HCT116 (cell line): ENCODE data around the gene CALU. TPM values are rescaled to one million over a fixed set of nuclear protein-coding genes. Genes with fewer than 3 reads are reported as not detected.
A peak's percentile ranks its signal among the peaks of the same experiment; 100 is the strongest.

ENCODE experiments used
- ATAC-seq: fragments of 200-7000 bp; cut with Tn5 transposase; 2 replicates; pipeline ENCODE4 v1.9.1; 2020; ENCODE audit warnings: mild to moderate bottlenecking, moderate library complexity
- BruUV-seq: library from RNA; stranded (reverse); fragments of 400-500 nt; replicated peaks from 2 replicates; lab custom pipeline; 2021; lab: Mats Ljungman, UMichigan
- CTCF ChIA-PET: fragments of 300-600 bp; sonication (Branson Sonifier 250); formaldehyde crosslinking; loops from one replicate; lab custom pipeline; 2021; ENCODE audit warnings: antibody characterized with exemption; lab: Charles Lee
- POLR2A ChIA-PET: fragments of 300-600, 350-600 bp; sonication (Branson Sonifier 250); formaldehyde crosslinking; loops from one replicate; lab custom pipeline; 2021; ENCODE audit warnings: antibody characterized with exemption; lab: Charles Lee
- RAD21 ChIA-PET, 2 experiments: fragments of 300-600 bp; sonication (Branson Sonifier 250); formaldehyde crosslinking; loops; one replicate each; lab custom pipeline; 2023; ENCODE audit warnings: low total read pairs in 2 of 2; ENCODE audit not compliant: uncharacterized antibody in 2 of 2, unreplicated experiment in 2 of 2, low non-redundant PET in 1 of 2; lab: Charles Lee
- DNase-seq: peaks from one replicate; pipeline ENCODE4 v3.0.0-alpha.2; 2010; ENCODE audit warnings: low read depth, low spot score
- H2AFZ ChIP-seq: fragments of 200-600 bp; shearing (Covaris generic), sonication (generic); 2 replicates; pipeline ENCODE4 v1.6.1; 2017; ENCODE audit warnings: low read depth, mixed run types, mixed read lengths, antibody characterized with exemption, low read length; ENCODE audit not compliant: poor library complexity, severe bottlenecking
- H3K27ac ChIP-seq: 2 replicates; pipeline ENCODE4 v1.5.1; 2012; ENCODE audit warnings: low read depth, low read length
- H3K27me3 ChIP-seq: fragments of 200-600 bp; sonication (generic); 2 replicates; pipeline ENCODE4 v1.6.1; 2016; ENCODE audit warnings: mixed run types, low read length, mixed read lengths; ENCODE audit not compliant: insufficient read depth
- H3K36me3 ChIP-seq, 2 experiments: fragments of 200-500 bp in 1 of 2; fragments of 200-600 bp in 1 of 2; sonication (Bioruptor generic) in 1 of 2; sonication (generic) in 1 of 2; 2 replicates each; pipeline versions ENCODE4 v1.5.1 to v1.6.1; 2014 to 2016; ENCODE audit warnings: low read length in 2 of 2, inconsistent platforms in 1 of 2, mixed read lengths in 1 of 2, mixed run types in 1 of 2; ENCODE audit not compliant: insufficient read depth in 2 of 2, control insufficient read depth in 1 of 2
- H3K4me1 ChIP-seq, 2 experiments: fragments of 200-600 bp in 1 of 2; sonication (generic) in 1 of 2; 2 replicates each; pipeline versions ENCODE4 v1.5.1 to v1.6.1; 2012 to 2017; ENCODE audit warnings: low read length in 2 of 2, inconsistent platforms in 1 of 2, mild to moderate bottlenecking in 1 of 2, mixed read lengths in 1 of 2, mixed run types in 1 of 2, moderate library complexity in 1 of 2; ENCODE audit not compliant: insufficient read depth in 2 of 2, control insufficient read depth in 1 of 2
- H3K4me2 ChIP-seq: fragments of 200-600 bp; sonication (generic); 2 replicates; pipeline ENCODE4 v1.6.1; 2017; ENCODE audit warnings: mixed run types, low read length, mixed read lengths
- H3K4me3 ChIP-seq, 2 experiments: fragments of 200-600 bp in 1 of 2; sonication (generic) in 1 of 2; replicated peaks in 1 of 2; 2 replicates each; pipeline ENCODE4 v1.5.1; 2011 to 2016; ENCODE audit warnings: low read length in 2 of 2, control low read depth in 1 of 2, low read depth in 1 of 2, mild to moderate bottlenecking in 1 of 2, mixed read lengths in 1 of 2, mixed run types in 1 of 2
- H3K79me2 ChIP-seq: fragments of 200-600 bp; sonication (generic); 2 replicates; pipeline ENCODE4 v1.6.1; 2017; ENCODE audit warnings: mild to moderate bottlenecking, mixed run types, low read length, moderate library complexity, mixed read lengths; ENCODE audit not compliant: insufficient read depth
- H3K9ac ChIP-seq: fragments of 200-600 bp; sonication (generic); 2 replicates; pipeline ENCODE4 v1.6.1; 2016; ENCODE audit warnings: low read length, mixed read lengths
- H3K9me2 ChIP-seq: fragments of 200-600 bp; sonication (generic), shearing (Covaris generic); 2 replicates; pipeline ENCODE4 v1.6.1; 2017; ENCODE audit warnings: mixed run types, mild to moderate bottlenecking, moderate library complexity; ENCODE audit not compliant: insufficient read depth
- H3K9me3 ChIP-seq, 2 experiments: fragments of 200-500 bp in 1 of 2; fragments of 200-600 bp in 1 of 2; sonication (Bioruptor generic) in 1 of 2; sonication (generic) in 1 of 2; 2 replicates each; pipeline ENCODE4 v1.6.1; 2014 to 2017; ENCODE audit warnings: low read length in 2 of 2, mixed read lengths in 2 of 2, inconsistent platforms in 1 of 2, low read depth in 1 of 2, mild to moderate bottlenecking in 1 of 2, mixed run types in 1 of 2, moderate library complexity in 1 of 2; ENCODE audit not compliant: control insufficient read depth in 1 of 2, insufficient read depth in 1 of 2
- H4K20me1 ChIP-seq: fragments of 200-600 bp; sonication (generic), shearing (Covaris generic); 2 replicates; pipeline ENCODE4 v1.6.1; 2017; ENCODE audit warnings: mixed run types, mild to moderate bottlenecking, moderate library complexity; ENCODE audit not compliant: insufficient read depth
- CBX3 ChIP-seq: IDR thresholded peaks from 2 replicates; pipeline ENCODE4 v1.6.1; 2012; ENCODE audit warnings: low read depth
- CTCF ChIP-seq, 3 experiments: fragments of 200-600 bp in 1 of 3; sonication (generic) in 1 of 3; IDR thresholded peaks in 2 of 3; conservative IDR thresholded peaks in 1 of 3; 2 replicates each; pipeline ENCODE4 v1.5.1; 2012 to 2017; ENCODE audit warnings: low read depth in 2 of 3, low read length in 2 of 3, antibody characterized with exemption in 1 of 3, borderline replicate concordance in 1 of 3, control low read depth in 1 of 3, mild to moderate bottlenecking in 1 of 3, mixed read lengths in 1 of 3, mixed run types in 1 of 3, moderate library complexity in 1 of 3; ENCODE audit not compliant: insufficient read depth in 1 of 3
- EGR1 ChIP-seq: IDR thresholded peaks from 2 replicates; pipeline ENCODE4 v1.6.1; 2012; ENCODE audit warnings: low read depth
- EZH2 ChIP-seq: fragments of 200-600 bp; sonication (generic); IDR thresholded peaks from 2 replicates; pipeline ENCODE4 v1.6.1; 2017; ENCODE audit warnings: antibody characterized with exemption, mixed run types
- JUND ChIP-seq: IDR thresholded peaks from 2 replicates; pipeline ENCODE4 v1.6.1; 2012
- POLR2A ChIP-seq: IDR thresholded peaks from 2 replicates; pipeline ENCODE4 v1.7.0; 2011; ENCODE audit warnings: borderline replicate concordance; ENCODE audit not compliant: insufficient read depth, insufficient read length; ENCODE audit errors: extremely low read depth
- SIN3A ChIP-seq: IDR thresholded peaks from 2 replicates; pipeline ENCODE4 v1.6.1; 2012; ENCODE audit warnings: low read depth
- SP1 ChIP-seq: IDR thresholded peaks from 2 replicates; pipeline ENCODE4 v1.6.1; 2012; ENCODE audit warnings: low read depth
- TCF7L2 ChIP-seq: IDR thresholded peaks from 2 replicates; pipeline ENCODE4 v1.7.0; 2011; ENCODE audit warnings: borderline replicate concordance, inconsistent platforms; ENCODE audit not compliant: insufficient read depth, insufficient read length; ENCODE audit errors: extremely low read depth
- ZBTB33 ChIP-seq: IDR thresholded peaks from 2 replicates; pipeline ENCODE4 v1.6.1; 2011; ENCODE audit warnings: mild to moderate bottlenecking, low read length, moderate library complexity; ENCODE audit not compliant: insufficient replicate concordance; ENCODE audit errors: extremely low read depth
- ZFX ChIP-seq: fragments of 450-650 bp; IDR thresholded peaks from 2 replicates; pipeline ENCODE4 v1.6.1; 2017
- ZNF274 ChIP-seq: fragments of 200-500 bp; sonication (Bioruptor generic); IDR thresholded peaks from 2 replicates; pipeline ENCODE4 v1.6.1; 2014; ENCODE audit warnings: mild to moderate bottlenecking, low read depth, low read length, inconsistent platforms
- intact Hi-C: fragments of 100-400 bp; cut with micrococcal nuclease; formaldehyde crosslinking; loops from 2 replicates; pipeline ENCODE4 v1.10.0; 2022
- total RNA-seq: library from RNA; stranded (reverse); gene quantifications from one replicate; pipeline ENCODE4 v1.2.1, GENCODE V29; 2021; ENCODE audit not compliant: unreplicated experiment

The CALU gene
- total RNA-seq, 1 experiment from 2014 or later, result 106 TPM

- no peak for DNase-seq
- intact Hi-C loops, result no loop called here
- ChIA-PET POLR2A (no interaction called here), CTCF (no interaction called here), RAD21 (no interaction called here)
- Histone ChIP-seq H3K79me2 (no peaks in the 10 kb centered on the region), H3K4me1 (peaks cover 0 to 6% of the 10 kb centered on the region in 2 experiments; a peak in 1 of 4 replicates), H3K27me3 (no peaks in the 10 kb centered on the region), H3K4me2 (no peak overlapping the region), H2AFZ (no peak overlapping the region), H3K9me2 (no peaks in the 10 kb centered on the region), H3K9me3 (no peaks in the 10 kb centered on the region), H3K27ac (no peak overlapping the region), H3K36me3 (no peaks in the 10 kb centered on the region), H4K20me1 (no peaks in the 10 kb centered on the region), H3K9ac (no peak overlapping the region), H3K4me3 (no peak overlapping the region)
- ATAC-seq, result no peak
- no TSS peak for BruUV-seq
- TF ChIP-seq ZFX (no peak), SP1 (no peak), CBX3 (no peak), ZNF274 (no peak), TCF7L2 (no peak), POLR2A (no peak), CTCF (IDR thresholded peaks at IDR 0.05 in 2 of 3, conservative IDR thresholded peaks at IDR 0.05 in 1 of 3; ENCODE audit: borderline replicate concordance in 1 of 3, insufficient read depth in 1 of 3, low read depth in 2 of 3, low read length in 2 of 3) (no peak), EZH2 (no peak)
Measured at GRCh38 chr7:128724743-128725142, 14.4 kb upstream of the CALU start.

GRCh38 chr7:128725531-128725930 is 13.6 kb upstream of the CALU start:
- TF ChIP-seq CTCF (IDR thresholded peaks at IDR 0.05 in 2 of 3, conservative IDR thresholded peaks at IDR 0.05 in 1 of 3; ENCODE audit: borderline replicate concordance in 1 of 3, insufficient read depth in 1 of 3, low read depth in 2 of 3, low read length in 2 of 3) (no peak), EGR1 (no peak), ZBTB33 (no peak), JUND (no peak), SIN3A (no peak)
- no peak overlapping the region for H3K9ac ChIP-seq
- POLR2A ChIA-PET, result no interaction called here
- ATAC-seq (peak; percentile 34; the same call in 1 of the 2 replicates), DNase-seq (no peak)
- no peak overlapping the region for H3K4me3 ChIP-seq
- CTCF ChIA-PET, result no interaction called here
- RAD21 ChIA-PET, result no interaction called here
- peaks cover 0 to 6% of the 10 kb centered on the region in 2 experiments; a peak in 1 of 4 replicates for H3K4me1 ChIP-seq
- no peaks in the 10 kb centered on the region for H4K20me1 ChIP-seq
- H3K27ac ChIP-seq, result no peak overlapping the region
- H3K27me3 ChIP-seq, result no peaks in the 10 kb centered on the region
- H3K36me3 ChIP-seq, result no peaks in the 10 kb centered on the region
- no peaks in the 10 kb centered on the region for H3K79me2 ChIP-seq
- no peak overlapping the region for H3K4me2 ChIP-seq
- intact Hi-C loops, result no loop called here
- BruUV-seq, result no TSS peak
- no peaks in the 10 kb centered on the region for H3K9me3 ChIP-seq
- H2AFZ ChIP-seq, result no peak overlapping the region
- no peaks in the 10 kb centered on the region for H3K9me2 ChIP-seq
